Measurements from ENCODE around the gene TMEM163.

Gene TMEM163

DNA sequence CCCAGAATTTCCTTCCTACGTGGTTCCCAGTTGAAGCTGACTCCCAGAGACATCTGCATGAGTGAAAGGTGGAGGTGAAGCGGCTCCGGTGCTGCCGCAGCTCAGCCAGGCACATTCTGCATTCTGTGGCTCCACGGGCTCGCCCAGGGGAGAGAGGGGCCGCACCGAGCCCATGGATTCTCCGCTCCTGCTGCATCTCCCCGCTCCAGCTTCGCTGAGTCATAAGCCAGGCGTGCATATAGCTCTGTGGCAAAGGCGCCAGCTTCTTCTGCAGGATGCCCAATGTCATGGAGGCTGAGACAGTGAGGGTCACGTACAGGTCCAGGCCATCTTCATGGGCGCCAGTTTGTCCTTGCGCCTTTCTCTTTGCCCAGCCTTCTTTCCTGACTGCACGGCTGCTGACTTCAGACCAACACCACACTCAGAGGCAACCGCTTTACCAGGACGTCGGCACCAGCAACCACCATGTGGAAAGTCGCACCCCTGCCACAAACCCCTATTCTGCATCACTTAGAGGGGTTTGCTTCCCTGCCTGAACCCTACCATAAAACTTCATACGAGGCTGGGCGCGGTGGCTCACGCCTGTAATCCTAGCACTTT lies 249.2 kb downstream of the TMEM163 start:
- DNase-seq: no peak
- TF ChIP-seq GATA1 (IDR thresholded peaks at IDR 0.05; ENCODE audit: low read depth, low read length) (no peak), POLR2A (IDR thresholded peaks at IDR 0.05; ENCODE audit: low read length) (no peak)

GRCh38 chr2:134468776-134469175 lies 250.0 kb downstream of the TMEM163 start:
- no peak for DNase-seq

DNA sequence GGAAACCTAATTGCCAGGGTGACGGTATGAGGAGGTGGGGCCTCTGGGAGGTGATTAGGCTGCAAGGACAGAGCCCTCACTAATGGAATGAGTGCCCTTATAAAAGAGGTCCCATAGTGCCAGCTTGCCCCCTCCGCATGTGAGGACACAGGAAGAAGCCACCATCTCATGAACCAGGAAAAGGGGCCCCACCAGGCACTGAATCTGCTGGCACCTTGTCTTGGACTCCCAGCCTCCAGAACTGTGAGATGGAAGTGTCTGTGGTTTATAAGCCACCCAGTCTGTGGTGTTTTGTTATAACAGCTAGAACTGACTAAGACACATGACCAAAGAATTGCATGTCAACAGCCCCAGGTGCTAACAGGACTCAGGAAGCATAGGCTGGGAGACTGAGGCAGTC lies 250.6 kb downstream of the TMEM163 start:
- TF ChIP-seq POLR2A (IDR thresholded peaks at IDR 0.05; ENCODE audit: low read length) (no peak), GATA1 (IDR thresholded peaks at IDR 0.05; ENCODE audit: low read depth, low read length) (no peak)

More at GRCh38 chr2:134468776-134469175, 250.0 kb downstream of the TMEM163 start:
- no peak for TF ChIP-seq GATA1 (IDR thresholded peaks at IDR 0.05; ENCODE audit: low read depth, low read length)
- TF ChIP-seq POLR2A (IDR thresholded peaks at IDR 0.05; ENCODE audit: low read length): no peak

DNA sequence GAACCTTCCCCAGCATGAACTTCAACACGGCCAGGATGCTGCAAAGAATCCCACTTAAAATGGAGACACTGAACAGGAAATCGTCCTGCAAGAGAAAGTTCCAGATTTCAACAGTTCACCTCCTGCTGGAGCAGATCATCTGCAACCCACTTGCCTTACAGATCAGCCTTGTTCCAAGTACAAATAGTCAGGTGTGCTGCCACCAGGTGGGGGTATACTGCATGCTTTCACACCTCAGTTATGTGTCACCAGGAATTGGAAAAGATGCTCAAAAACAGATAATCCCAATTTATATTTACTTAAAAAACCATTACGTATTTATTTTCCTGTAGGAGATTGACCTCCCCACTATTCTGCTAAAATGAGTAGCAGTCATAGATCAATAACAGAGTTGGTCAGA lies 252.7 kb downstream of the TMEM163 start:
- DNase-seq: peak in 1 of 2 experiments; percentile 11
- TF ChIP-seq GATA1 (IDR thresholded peaks at IDR 0.05; ENCODE audit: low read depth, low read length) (no peak), POLR2A (IDR thresholded peaks at IDR 0.05; ENCODE audit: low read length) (no peak)

More for the DNA sequence above, 250.6 kb downstream of the TMEM163 start:
- no peak for DNase-seq

DNA sequence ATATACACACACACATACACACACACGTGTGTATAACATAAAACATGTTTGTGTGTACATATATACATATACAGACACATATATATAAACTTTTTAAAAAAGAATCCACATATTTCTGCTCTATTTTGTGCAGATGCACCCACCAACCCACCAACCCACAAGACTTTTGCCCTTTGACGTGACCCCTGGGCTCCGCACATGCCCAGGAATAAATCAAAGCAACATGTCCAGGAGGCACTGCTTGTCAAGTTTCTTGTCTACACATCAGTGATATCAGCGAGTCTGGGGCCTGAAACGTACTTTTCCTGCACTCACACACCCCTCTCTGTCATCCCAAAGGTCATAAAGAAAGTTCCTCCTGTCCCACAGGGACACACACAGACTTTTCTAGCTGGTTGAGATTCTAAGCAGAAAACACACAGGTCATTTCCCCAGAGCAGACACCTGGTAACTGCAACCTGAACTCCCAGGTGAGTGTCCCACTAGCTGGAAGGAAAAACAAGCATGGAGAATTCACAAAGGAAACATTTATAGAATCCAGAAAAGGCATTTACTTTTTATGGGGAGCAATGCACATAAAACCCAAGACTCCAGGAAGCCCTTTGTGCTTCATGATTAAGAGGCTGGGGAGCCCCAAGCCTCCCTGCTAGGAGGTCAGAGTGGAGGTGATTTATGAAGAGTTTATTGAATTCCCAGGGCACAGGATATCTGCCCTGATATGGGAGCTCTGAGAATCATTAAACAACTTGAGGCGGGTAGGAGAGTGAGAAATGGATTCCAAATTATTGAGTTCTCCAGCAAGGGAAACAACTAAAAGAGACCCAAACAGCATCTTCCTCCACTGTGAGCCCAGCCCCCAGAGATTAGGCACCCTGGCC lies 253.3 kb downstream of the TMEM163 start:
- TF ChIP-seq GATA1 (IDR thresholded peaks at IDR 0.05; ENCODE audit: low read depth, low read length) (no peak), POLR2A (IDR thresholded peaks at IDR 0.05; ENCODE audit: low read length) (no peak)
- no peak for DNase-seq

GRCh38 chr2:134463699-134464022 lies 255.1 kb downstream of the TMEM163 start:
- TF ChIP-seq POLR2A (IDR thresholded peaks at IDR 0.05; ENCODE audit: low read length) (no peak), GATA1 (IDR thresholded peaks at IDR 0.05; ENCODE audit: low read depth, low read length) (no peak)
- DNase-seq: no peak

- no peak for TF ChIP-seq POLR2A (IDR thresholded peaks at IDR 0.05; ENCODE audit: low read length)
- no peak for TF ChIP-seq GATA1 (IDR thresholded peaks at IDR 0.05; ENCODE audit: low read depth, low read length)
- DNase-seq: no peak
These were observed 255.8 kb downstream of the TMEM163 start for GRCh38 chr2:134462791-134463698.

- DNase-seq: no peak
- no peak for TF ChIP-seq GATA1 (IDR thresholded peaks at IDR 0.05; ENCODE audit: low read depth, low read length)
- TF ChIP-seq POLR2A (IDR thresholded peaks at IDR 0.05; ENCODE audit: low read length): no peak
These were observed 256.5 kb downstream of the TMEM163 start for GRCh38 chr2:134462275-134462674.

DNA sequence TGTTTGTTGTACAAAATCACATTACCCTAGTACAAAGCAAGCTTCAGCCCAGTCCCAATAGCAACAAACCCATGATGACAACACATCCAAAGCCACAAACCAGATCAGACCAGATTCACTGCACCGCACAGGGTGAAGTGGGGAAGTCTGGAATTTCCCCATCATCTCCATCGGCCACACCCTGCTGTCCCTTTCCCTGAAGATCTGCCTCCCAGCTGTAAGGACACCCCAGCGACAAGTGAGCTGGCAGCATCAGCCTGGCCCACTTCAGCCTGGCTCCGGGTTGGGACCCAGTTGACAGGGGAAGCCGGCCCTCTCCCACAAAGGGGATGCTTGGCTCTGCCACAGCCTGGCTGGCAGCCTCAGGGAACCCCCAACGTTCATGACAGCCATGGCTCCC lies 257.3 kb downstream of the TMEM163 start:
- no peak for DNase-seq
- TF ChIP-seq POLR2A (IDR thresholded peaks at IDR 0.05; ENCODE audit: low read length) (no peak), GATA1 (IDR thresholded peaks at IDR 0.05; ENCODE audit: low read depth, low read length) (no peak)

DNA sequence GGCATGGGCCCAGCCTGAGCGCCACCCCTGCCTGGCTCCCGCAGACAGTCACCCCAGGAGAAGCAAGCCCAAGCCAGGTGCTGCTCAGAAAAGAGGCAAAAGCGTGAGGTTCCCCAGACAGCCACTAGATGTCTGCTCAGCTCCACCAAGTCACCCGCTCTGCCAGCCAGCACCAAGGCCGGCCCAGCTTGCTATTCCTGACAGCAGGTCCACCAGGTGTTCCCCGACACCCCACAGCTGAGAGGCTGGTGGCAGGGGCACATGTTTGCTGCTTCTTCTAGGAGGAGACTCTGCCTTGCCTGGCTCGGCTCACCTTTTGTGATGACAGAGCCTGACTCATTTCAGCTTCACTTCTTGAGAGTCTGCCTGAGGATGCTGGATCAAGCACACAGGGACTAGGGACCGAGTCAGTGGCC lies 258.2 kb downstream of the TMEM163 start:
- peak; percentile 7 to 17 for DNase-seq

GRCh38 chr2:134459706-134460406 lies 258.9 kb downstream of the TMEM163 start:
- no peak for DNase-seq
- no peak for TF ChIP-seq POLR2A (IDR thresholded peaks at IDR 0.05; ENCODE audit: low read length)
- no peak for TF ChIP-seq GATA1 (IDR thresholded peaks at IDR 0.05; ENCODE audit: low read depth, low read length)

More for the DNA sequence above, 258.2 kb downstream of the TMEM163 start:
- TF ChIP-seq POLR2A (IDR thresholded peaks at IDR 0.05; ENCODE audit: low read length) (no peak), GATA1 (IDR thresholded peaks at IDR 0.05; ENCODE audit: low read depth, low read length) (no peak)

DNA sequence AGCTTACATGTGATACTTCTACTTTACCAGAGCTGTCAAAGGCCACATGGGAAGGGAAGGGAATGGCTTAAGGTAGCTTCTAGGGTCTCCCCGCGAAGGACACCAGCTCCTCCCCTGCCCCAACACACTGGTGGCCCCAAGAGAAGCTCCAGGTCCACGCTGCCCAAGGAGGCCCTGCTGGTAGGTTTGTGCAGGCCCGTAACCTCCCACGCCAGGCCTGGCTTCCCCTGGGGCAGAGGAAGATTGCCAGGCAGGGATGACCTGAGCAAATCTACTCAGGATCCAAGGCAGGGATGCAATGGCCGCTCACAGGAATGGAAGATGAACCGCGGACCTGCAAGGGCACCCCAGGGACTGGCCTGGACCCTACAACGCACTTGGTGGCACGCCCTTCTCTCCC lies 259.9 kb downstream of the TMEM163 start:
- TF ChIP-seq GATA1 (IDR thresholded peaks at IDR 0.05; ENCODE audit: low read depth, low read length): no peak
- no peak for TF ChIP-seq POLR2A (IDR thresholded peaks at IDR 0.05; ENCODE audit: low read length)
- DNase-seq: no peak

GRCh38 chr2:134458473-134458853 lies 260.3 kb downstream of the TMEM163 start:
- DNase-seq: no peak
- TF ChIP-seq GATA1 (IDR thresholded peaks at IDR 0.05; ENCODE audit: low read depth, low read length) (no peak), POLR2A (IDR thresholded peaks at IDR 0.05; ENCODE audit: low read length) (no peak)
